Peyer's patch (tissue), 4 donors: ENCODE results near the gene TTC9.

Experiments used
- CTCF ChIP-seq, 6 experiments: fragments of 450-650 bp in 4 of 6; fragments of 200-600 bp in 2 of 6; sonication (generic) in 1 of 6; IDR thresholded peaks; one replicate each; pipeline ENCODE4 v1.5.1; 2017 to 2019; ENCODE audit warnings: antibody characterized with exemption in 6 of 6, mild to moderate bottlenecking in 3 of 6, moderate library complexity in 1 of 6
- POLR2A ChIP-seq, 2 donors: fragments of 450-650 bp; IDR thresholded peaks; one replicate each; pipeline ENCODE4 v1.5.1; 2017; ENCODE audit warnings: antibody characterized with exemption in 2 of 2, mild to moderate bottlenecking in 2 of 2, moderate library complexity in 2 of 2

DNA sequence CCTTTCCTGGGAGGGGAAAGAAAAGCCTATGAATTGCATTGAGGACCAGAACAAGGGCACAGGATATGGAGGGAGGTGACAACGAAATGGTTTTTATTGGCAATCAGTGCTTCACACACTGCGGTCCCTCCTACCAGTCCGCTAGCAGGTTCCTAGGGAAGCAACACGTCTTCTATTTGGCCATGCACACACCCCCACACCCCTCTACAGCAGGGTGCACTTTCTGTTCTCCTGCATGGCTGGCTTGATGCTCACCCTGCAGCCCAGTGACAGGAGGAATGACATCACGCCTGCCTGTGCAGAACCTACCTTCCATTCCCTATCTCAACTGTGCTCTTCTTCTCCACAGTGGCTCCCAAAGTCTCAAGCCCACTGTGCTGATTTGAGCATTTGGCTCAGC, 57.9 kb downstream of the TTC9 start:
- TF ChIP-seq CTCF (IDR thresholded peaks at IDR 0.05) (no peak), POLR2A (IDR thresholded peaks at IDR 0.05) (no peak)
